ENCODE results near the gene CAPN5. TPM values are rescaled to one million over a fixed set of nuclear protein-coding genes. Genes with fewer than 3 reads are reported as not detected.
"Not testable (repeated sequence)": the region's sequence is repeated elsewhere in the genome, so short reads cannot be mapped to it uniquely, and the experiment has no call there.

Gene CAPN5
- polyA plus RNA-seq: 10 to 100 TPM; 26.6 to 27.8 TPM

DNA sequence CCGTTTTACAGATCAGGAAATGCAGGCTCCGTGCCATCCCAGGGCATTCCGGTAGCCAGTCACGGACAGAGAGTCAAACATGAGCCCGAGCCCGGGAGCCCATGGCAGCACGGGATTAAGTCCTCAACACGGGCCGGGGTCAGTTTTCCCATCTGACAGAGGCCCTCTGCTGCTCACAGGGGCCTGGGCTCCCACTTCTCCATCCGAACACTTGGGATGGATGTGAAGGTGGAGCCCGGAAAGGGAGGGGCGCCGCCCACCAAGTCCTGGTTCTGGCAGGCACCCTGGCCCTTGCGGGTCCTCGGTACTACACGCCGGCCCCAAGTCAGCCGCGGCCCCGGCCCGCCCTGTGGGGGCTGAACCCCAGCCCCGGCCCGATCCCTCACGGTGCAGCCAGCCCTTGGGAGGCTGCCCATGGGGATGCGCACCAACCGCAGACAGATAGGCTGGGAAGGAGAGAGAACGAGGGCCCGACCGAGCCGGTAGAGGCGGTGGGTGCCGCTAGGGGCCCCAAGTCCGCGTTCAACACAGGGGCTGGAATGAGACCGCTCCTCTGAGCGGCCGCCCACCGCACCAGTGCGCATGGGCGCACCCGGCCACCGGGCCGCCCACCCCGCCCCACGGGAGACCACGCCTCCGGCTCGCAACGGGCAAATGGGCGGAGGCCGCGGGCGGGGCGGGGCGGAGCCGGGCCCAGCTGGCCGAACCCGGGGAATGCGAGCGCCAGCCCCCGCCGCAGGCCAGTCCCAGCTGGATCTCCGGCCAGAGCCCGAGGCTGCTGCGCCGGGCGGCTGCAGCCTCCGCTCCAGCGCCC is at the start of gene CAPN5:
CAPN5 (plus strand) TSS at position 743 of the 814 bp plus-strand sequence. CDS start 17,916 bp downstream, outside the sequence.
- Histone ChIP-seq H3K4me1 (ENCODE audit: control insufficient read depth in 2 of 2, insufficient read depth in 2 of 2, low read length in 1 of 2) (peaks cover 0 to 4% of the 10 kb centered on the region in 2 donors), H3K27ac (ENCODE audit: low read depth in 2 of 2, low read length in 1 of 2) (peak within 1 kb of the TSS; percentile 68 to 83), H3K4me3 (ENCODE audit: low read depth in 1 of 2, low read length in 2 of 2) (peak within 1 kb of the TSS; percentile 60), H3K9me3 (ENCODE audit: control insufficient read depth in 2 of 2, insufficient read depth in 1 of 2, low read depth in 1 of 2, low read length in 1 of 2) (no peaks in the 10 kb centered on the region), H3K36me3 (ENCODE audit: control insufficient read depth in 2 of 2, insufficient read depth in 2 of 2, low read length in 1 of 2) (no peaks in the 10 kb centered on the region), H3K27me3 (ENCODE audit: control insufficient read depth in 1 of 2, insufficient read depth in 2 of 2, low read length in 2 of 2) (no peaks in the 10 kb centered on the region)
- 1% methylated on average over 37 to 69 of the region's 69 CpGs for WGBS, 2 donors

DNA sequence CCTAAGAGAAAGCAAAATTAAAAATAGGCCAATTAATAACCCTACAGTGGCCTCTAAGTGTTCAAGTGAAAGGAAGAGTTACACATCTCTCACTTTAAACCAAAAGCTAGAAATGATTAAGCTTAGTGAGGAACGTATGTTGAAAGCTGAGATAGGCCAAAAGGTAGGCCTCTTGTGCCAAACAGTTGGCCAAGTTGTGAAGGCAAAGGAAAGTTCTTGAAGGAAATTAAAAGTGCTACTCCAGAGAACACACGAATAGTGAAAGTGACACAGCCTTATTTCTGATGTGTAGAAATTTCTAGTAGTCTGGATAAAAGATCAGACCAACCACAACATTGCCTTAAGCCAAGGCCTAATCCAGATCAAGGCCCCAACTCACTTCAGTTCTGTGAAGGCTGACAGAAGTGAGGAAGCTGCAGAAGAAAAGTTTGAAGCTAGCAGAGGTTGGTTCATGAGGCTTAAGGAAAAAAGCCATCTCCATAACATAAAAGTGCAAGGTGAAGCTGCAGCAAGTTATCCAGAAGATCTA is 48.3 kb upstream of the CAPN5 start:
- H3K27ac ChIP-seq (ENCODE audit: low read depth in 2 of 2, low read length in 1 of 2); H3K9me3 ChIP-seq (ENCODE audit: control insufficient read depth in 2 of 2, insufficient read depth in 1 of 2, low read depth in 1 of 2, low read length in 1 of 2); H3K4me3 ChIP-seq (ENCODE audit: low read depth in 1 of 2, low read length in 2 of 2); H3K36me3 ChIP-seq (ENCODE audit: control insufficient read depth in 2 of 2, insufficient read depth in 2 of 2, low read length in 1 of 2); H3K4me1 ChIP-seq (ENCODE audit: control insufficient read depth in 2 of 2, insufficient read depth in 2 of 2, low read length in 1 of 2); H3K27me3 ChIP-seq (ENCODE audit: control insufficient read depth in 1 of 2, insufficient read depth in 2 of 2, low read length in 2 of 2): not testable (repeated sequence)
- 77 to 80% methylated on average over 2 of the region's 2 CpGs for WGBS, 2 donors

DNA sequence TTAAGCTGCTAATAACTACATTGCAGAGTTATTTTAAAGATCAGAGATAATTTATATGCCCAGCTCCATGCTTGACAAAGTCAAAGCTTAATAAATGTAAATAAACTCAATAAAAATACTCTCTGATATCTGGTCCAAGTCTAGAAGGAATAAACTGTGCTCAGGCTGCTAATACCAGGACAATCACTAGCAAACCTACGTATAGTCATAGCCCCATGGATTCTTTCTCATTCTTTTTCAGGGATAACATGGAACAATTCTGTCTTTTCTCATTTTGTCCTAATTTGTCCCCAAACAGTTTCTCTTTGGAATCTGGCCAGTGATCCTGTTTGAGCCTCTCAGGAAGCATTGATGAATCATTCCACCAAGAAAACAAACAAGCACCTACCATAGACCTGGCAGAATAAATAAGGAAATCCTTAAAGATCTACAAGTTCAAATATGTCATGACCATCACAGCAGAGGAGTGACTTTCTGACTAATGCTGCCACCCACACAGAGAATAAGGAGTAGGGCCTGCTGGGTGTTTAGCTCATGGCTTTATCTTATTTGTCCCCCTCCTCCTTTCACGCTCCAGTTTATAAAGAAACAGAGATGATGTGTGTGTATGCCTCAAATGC is 46.7 kb upstream of the CAPN5 start:
- no peaks in the 10 kb centered on the region for H3K9me3 ChIP-seq (ENCODE audit: control insufficient read depth in 2 of 2, insufficient read depth in 1 of 2, low read depth in 1 of 2, low read length in 1 of 2)
- no peaks in the 10 kb centered on the region for H3K36me3 ChIP-seq (ENCODE audit: control insufficient read depth in 2 of 2, insufficient read depth in 2 of 2, low read length in 1 of 2)
- H3K27me3 ChIP-seq (ENCODE audit: control insufficient read depth in 1 of 2, insufficient read depth in 2 of 2, low read length in 2 of 2): no peaks in the 10 kb centered on the region
- no peaks in the 10 kb centered on the region for H3K4me1 ChIP-seq (ENCODE audit: control insufficient read depth in 2 of 2, insufficient read depth in 2 of 2, low read length in 1 of 2)
- no peak overlapping the region for H3K4me3 ChIP-seq (ENCODE audit: low read depth in 1 of 2, low read length in 2 of 2)
- 50 to 55% methylated on average over 2 of the region's 2 CpGs for WGBS, 2 donors
- H3K27ac ChIP-seq (ENCODE audit: low read depth in 2 of 2, low read length in 1 of 2): peak overlapping the region in 1 of 2 donors; percentile 8

DNA sequence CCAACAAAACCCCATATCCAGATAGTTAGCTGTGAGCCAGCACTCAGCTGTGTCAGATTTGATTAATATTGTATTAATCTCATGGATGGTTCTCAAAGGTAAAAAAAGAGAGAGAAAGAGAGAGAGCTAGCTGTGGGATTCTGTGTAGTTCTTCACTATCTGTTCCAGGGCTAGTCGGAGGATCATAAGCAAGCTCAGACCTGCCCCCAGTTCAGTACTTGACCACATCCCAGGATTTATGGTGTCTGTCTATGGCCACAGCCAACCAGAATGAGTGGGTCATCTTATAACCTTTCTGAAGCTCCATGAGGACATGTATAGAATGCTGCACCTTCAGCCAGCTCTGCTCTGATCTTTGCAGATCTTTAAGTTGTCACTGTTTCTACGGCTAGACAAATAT is 46.0 kb upstream of the CAPN5 start:
- H3K9me3 ChIP-seq (ENCODE audit: control insufficient read depth in 2 of 2, insufficient read depth in 1 of 2, low read depth in 1 of 2, low read length in 1 of 2): no peaks in the 10 kb centered on the region
- no peaks in the 10 kb centered on the region for H3K4me1 ChIP-seq (ENCODE audit: control insufficient read depth in 2 of 2, insufficient read depth in 2 of 2, low read length in 1 of 2)
- no peak overlapping the region for H3K4me3 ChIP-seq (ENCODE audit: low read depth in 1 of 2, low read length in 2 of 2)
- no peaks in the 10 kb centered on the region for H3K36me3 ChIP-seq (ENCODE audit: control insufficient read depth in 2 of 2, insufficient read depth in 2 of 2, low read length in 1 of 2)
- no peaks in the 10 kb centered on the region for H3K27me3 ChIP-seq (ENCODE audit: control insufficient read depth in 1 of 2, insufficient read depth in 2 of 2, low read length in 2 of 2)
- WGBS, 2 donors: 69 to 82% methylated on average over 2 of the region's 2 CpGs
- peak overlapping the region; percentile 69 to 70 for H3K27ac ChIP-seq (ENCODE audit: low read depth in 2 of 2, low read length in 1 of 2)

DNA sequence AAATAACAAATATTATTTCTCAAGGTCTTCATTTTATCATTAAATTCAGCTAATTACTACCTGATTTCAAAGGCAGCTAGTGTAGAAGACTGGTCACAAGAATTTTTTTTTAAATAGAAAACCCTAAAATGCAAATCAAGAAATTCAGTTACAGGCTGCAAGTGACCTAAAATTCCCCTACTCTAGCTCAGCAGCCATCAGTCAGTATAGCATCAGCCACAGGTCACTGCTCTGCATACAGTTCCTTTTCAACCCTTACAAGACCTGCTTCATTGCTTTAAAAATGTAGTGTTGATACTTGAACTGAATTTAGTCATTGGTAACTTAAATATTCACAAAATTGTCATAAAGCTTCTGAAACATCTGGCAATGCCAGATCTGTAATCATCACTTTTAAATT is 42.0 kb upstream of the CAPN5 start:
- peaks cover 0 to 2% of the 10 kb centered on the region in 2 donors for H3K4me1 ChIP-seq (ENCODE audit: control insufficient read depth in 2 of 2, insufficient read depth in 2 of 2, low read length in 1 of 2)
- no peaks in the 10 kb centered on the region for H3K27me3 ChIP-seq (ENCODE audit: control insufficient read depth in 1 of 2, insufficient read depth in 2 of 2, low read length in 2 of 2)
- H3K36me3 ChIP-seq (ENCODE audit: control insufficient read depth in 2 of 2, insufficient read depth in 2 of 2, low read length in 1 of 2): no peaks in the 10 kb centered on the region
- no peak overlapping the region for H3K4me3 ChIP-seq (ENCODE audit: low read depth in 1 of 2, low read length in 2 of 2)
- no peak overlapping the region for H3K27ac ChIP-seq (ENCODE audit: low read depth in 2 of 2, low read length in 1 of 2)
- H3K9me3 ChIP-seq (ENCODE audit: control insufficient read depth in 2 of 2, insufficient read depth in 1 of 2, low read depth in 1 of 2, low read length in 1 of 2): no peaks in the 10 kb centered on the region

DNA sequence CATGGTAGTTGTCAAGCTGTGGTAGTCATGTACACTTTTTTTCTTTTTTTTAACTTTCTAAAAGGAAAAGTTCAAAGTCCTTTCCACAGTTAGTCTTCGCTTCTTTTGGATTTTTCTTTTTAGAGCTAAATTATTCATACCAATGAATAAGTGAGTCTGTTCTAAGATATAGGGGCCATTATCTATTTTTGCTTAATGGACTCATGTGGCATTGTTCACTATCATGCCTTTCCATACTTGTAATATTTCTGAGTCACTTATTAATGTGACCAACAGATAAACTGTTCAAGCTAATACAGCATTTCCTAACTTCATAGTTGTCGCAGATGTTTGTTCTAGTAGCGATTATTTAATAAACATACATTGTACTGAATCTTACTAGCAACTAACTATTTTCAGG is 40.5 kb upstream of the CAPN5 start:
- H3K4me1 ChIP-seq (ENCODE audit: control insufficient read depth in 2 of 2, insufficient read depth in 2 of 2, low read length in 1 of 2): peaks cover 0 to 2% of the 10 kb centered on the region in 2 donors
- no peak overlapping the region for H3K27ac ChIP-seq (ENCODE audit: low read depth in 2 of 2, low read length in 1 of 2)
- no peaks in the 10 kb centered on the region for H3K36me3 ChIP-seq (ENCODE audit: control insufficient read depth in 2 of 2, insufficient read depth in 2 of 2, low read length in 1 of 2)
- WGBS, 2 donors: 73 to 94% methylated on average over 3 of the region's 3 CpGs
- no peaks in the 10 kb centered on the region for H3K9me3 ChIP-seq (ENCODE audit: control insufficient read depth in 2 of 2, insufficient read depth in 1 of 2, low read depth in 1 of 2, low read length in 1 of 2)
- no peak overlapping the region for H3K4me3 ChIP-seq (ENCODE audit: low read depth in 1 of 2, low read length in 2 of 2)
- H3K27me3 ChIP-seq (ENCODE audit: control insufficient read depth in 1 of 2, insufficient read depth in 2 of 2, low read length in 2 of 2): no peaks in the 10 kb centered on the region

DNA sequence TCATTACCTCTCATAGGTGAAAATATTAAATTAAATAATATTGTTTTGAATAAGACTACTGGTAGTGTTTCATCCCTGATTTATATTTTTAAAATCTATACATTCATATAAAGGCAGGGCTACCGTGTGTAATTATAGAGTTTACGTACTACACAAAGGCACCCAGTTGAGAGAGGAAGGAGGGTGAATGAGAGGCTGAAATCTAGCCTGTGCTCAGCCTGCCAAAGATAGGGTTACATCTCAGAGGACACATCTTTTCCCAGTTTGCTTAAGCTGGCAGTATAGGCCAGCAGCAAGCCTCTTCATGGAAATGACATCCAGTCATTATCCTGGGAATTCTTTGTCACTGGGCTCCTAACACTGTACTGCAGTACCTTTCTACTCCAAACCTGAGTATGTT is 40.0 kb upstream of the CAPN5 start:
- 87 to 88% methylated on average over 2 of the region's 2 CpGs for WGBS, 2 donors
- no peaks in the 10 kb centered on the region for H3K36me3 ChIP-seq (ENCODE audit: control insufficient read depth in 2 of 2, insufficient read depth in 2 of 2, low read length in 1 of 2)
- H3K27me3 ChIP-seq (ENCODE audit: control insufficient read depth in 1 of 2, insufficient read depth in 2 of 2, low read length in 2 of 2): no peaks in the 10 kb centered on the region
- H3K27ac ChIP-seq (ENCODE audit: low read depth in 2 of 2, low read length in 1 of 2): peak overlapping the region; percentile 1 to 82
- no peak overlapping the region for H3K4me3 ChIP-seq (ENCODE audit: low read depth in 1 of 2, low read length in 2 of 2)
- H3K4me1 ChIP-seq (ENCODE audit: control insufficient read depth in 2 of 2, insufficient read depth in 2 of 2, low read length in 1 of 2): peaks cover 0 to 2% of the 10 kb centered on the region in 2 donors
- H3K9me3 ChIP-seq (ENCODE audit: control insufficient read depth in 2 of 2, insufficient read depth in 1 of 2, low read depth in 1 of 2, low read length in 1 of 2): no peaks in the 10 kb centered on the region

DNA sequence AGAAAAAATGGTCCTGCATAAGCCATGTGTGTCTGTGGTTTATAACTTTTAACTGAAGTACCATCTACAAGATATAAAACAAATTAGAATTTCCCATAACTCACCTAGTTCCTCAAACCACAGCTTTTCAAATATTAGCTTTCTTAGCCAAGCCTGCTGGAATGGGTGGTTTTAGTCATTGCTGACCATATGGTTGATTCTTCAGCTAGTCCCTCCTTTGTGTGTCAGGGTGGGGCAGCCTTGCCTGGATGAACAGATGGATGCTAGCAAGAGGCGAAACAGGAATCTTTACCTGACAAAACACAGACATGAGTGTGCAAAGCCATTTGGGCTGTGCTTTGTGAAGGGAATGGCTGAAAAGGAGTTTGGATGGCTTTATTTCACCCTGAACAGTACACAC is 39.5 kb upstream of the CAPN5 start:
- Histone ChIP-seq H3K4me1 (ENCODE audit: control insufficient read depth in 2 of 2, insufficient read depth in 2 of 2, low read length in 1 of 2) (peaks cover 0 to 2% of the 10 kb centered on the region in 2 donors), H3K9me3 (ENCODE audit: control insufficient read depth in 2 of 2, insufficient read depth in 1 of 2, low read depth in 1 of 2, low read length in 1 of 2) (no peaks in the 10 kb centered on the region), H3K27ac (ENCODE audit: low read depth in 2 of 2, low read length in 1 of 2) (peak overlapping the region; percentile 65 to 73), H3K36me3 (ENCODE audit: control insufficient read depth in 2 of 2, insufficient read depth in 2 of 2, low read length in 1 of 2) (no peaks in the 10 kb centered on the region), H3K27me3 (ENCODE audit: control insufficient read depth in 1 of 2, insufficient read depth in 2 of 2, low read length in 2 of 2) (no peaks in the 10 kb centered on the region), H3K4me3 (ENCODE audit: low read depth in 1 of 2, low read length in 2 of 2) (no peak overlapping the region)
- 69 to 71% methylated on average over 1 of the region's 1 CpG for whole genome bisulfite sequencing, 2 donors

DNA sequence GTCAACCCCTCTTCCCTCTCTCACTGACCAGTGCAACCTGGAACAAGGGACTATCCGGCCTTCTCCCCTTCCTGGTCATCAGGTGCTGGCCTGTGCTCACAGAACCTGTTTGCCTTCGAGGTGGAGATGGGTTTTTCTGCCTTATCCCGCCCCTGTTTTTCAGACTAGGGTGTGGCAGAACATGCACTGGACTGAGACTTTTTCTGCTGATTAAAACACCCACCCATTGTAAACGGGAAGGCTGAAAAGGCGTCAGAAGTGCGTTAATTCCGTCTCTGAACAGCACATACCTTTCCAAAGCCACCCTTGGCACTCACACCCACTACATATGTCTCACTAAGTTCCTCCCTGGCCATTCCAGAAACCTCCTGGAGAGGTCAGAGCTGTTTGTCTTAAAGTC is 36.9 kb upstream of the CAPN5 start:
- H3K27ac ChIP-seq (ENCODE audit: low read depth in 2 of 2, low read length in 1 of 2): peak overlapping the region; percentile 48 to 85
- 42 to 49% methylated on average over 7 of the region's 7 CpGs for WGBS, 2 donors

More for the DNA sequence above, 36.9 kb upstream of the CAPN5 start:
- H3K4me1 ChIP-seq (ENCODE audit: control insufficient read depth in 2 of 2, insufficient read depth in 2 of 2, low read length in 1 of 2): peaks cover 0 to 2% of the 10 kb centered on the region in 2 donors
- no peaks in the 10 kb centered on the region for H3K9me3 ChIP-seq (ENCODE audit: control insufficient read depth in 2 of 2, insufficient read depth in 1 of 2, low read depth in 1 of 2, low read length in 1 of 2)
- no peak overlapping the region for H3K4me3 ChIP-seq (ENCODE audit: low read depth in 1 of 2, low read length in 2 of 2)
- H3K27me3 ChIP-seq (ENCODE audit: control insufficient read depth in 1 of 2, insufficient read depth in 2 of 2, low read length in 2 of 2): no peaks in the 10 kb centered on the region
- H3K36me3 ChIP-seq (ENCODE audit: control insufficient read depth in 2 of 2, insufficient read depth in 2 of 2, low read length in 1 of 2): no peaks in the 10 kb centered on the region
